HepG2 (cell line): ENCODE data around the gene SLC38A1. TPM values are rescaled to one million over a fixed set of nuclear protein-coding genes. Genes with fewer than 3 reads are reported as not detected.

Experiments
- ARNT2 ChIP-seq: sonication (generic); formaldehyde crosslinking; IDR thresholded peaks from 2 replicates; pipeline ENCODE4 v1.8.0; 2022; ENCODE audit warnings: mild to moderate bottlenecking, low read depth, missing genetic modification reagents, moderate library complexity
- CEBPG ChIP-seq: IDR thresholded peaks from 2 replicates; pipeline ENCODE4 v1.6.1; 2016
- FOXJ3 ChIP-seq: sonication (generic); formaldehyde crosslinking; IDR thresholded peaks from 2 replicates; pipeline ENCODE4 v1.4.0; 2020; ENCODE audit warnings: missing genetic modification reagents, mild to moderate bottlenecking, borderline replicate concordance
- GABPA ChIP-seq, 2 experiments: IDR thresholded peaks; 2 replicates each; pipeline ENCODE4 v1.6.1; 2011 to 2016; ENCODE audit warnings: low read depth in 2 of 2, low read length in 1 of 2, missing biosample characterization in 1 of 2, missing genetic modification characterization in 1 of 2
- HOXA7 ChIP-seq: sonication (generic); formaldehyde crosslinking; IDR thresholded peaks from 2 replicates; pipeline ENCODE4 v1.8.1; 2022; ENCODE audit warnings: mild to moderate bottlenecking, missing genetic modification reagents, moderate library complexity
- MEIS1 ChIP-seq: sonication (generic); formaldehyde crosslinking; IDR thresholded peaks from 2 replicates; pipeline ENCODE4 v1.9.0; 2021; ENCODE audit warnings: mild to moderate bottlenecking, missing genetic modification reagents, moderate library complexity, borderline replicate concordance
- SAFB2 ChIP-seq: sonication (generic); formaldehyde crosslinking; IDR thresholded peaks from 2 replicates; pipeline ENCODE4 v1.5.1; 2020; ENCODE audit warnings: missing genetic modification reagents, low read depth, mild to moderate bottlenecking, borderline replicate concordance
- SMARCE1 ChIP-seq: fragments of 450-650 bp; IDR thresholded peaks from 2 replicates; pipeline ENCODE4 v1.6.1; 2017; ENCODE audit warnings: borderline replicate concordance
- THAP9 ChIP-seq: sonication (generic); formaldehyde crosslinking; IDR thresholded peaks from 2 replicates; pipeline ENCODE4; 2020; ENCODE audit warnings: missing genetic modification reagents, mild to moderate bottlenecking, borderline replicate concordance
- ZFP36L1 ChIP-seq: sonication (generic); formaldehyde crosslinking; IDR thresholded peaks from 2 replicates; pipeline ENCODE4 v1.8.0; 2022; ENCODE audit warnings: mild to moderate bottlenecking, missing genetic modification reagents, moderate library complexity
- ZKSCAN8 ChIP-seq: IDR thresholded peaks from 2 replicates; pipeline ENCODE4 v1.6.1; 2016; ENCODE audit warnings: borderline replicate concordance, missing genetic modification reagents, missing compliant biosample characterization
- ZMAT5 ChIP-seq: sonication (generic); formaldehyde crosslinking; IDR thresholded peaks from 2 replicates; pipeline ENCODE4 v1.5.0; 2020; ENCODE audit warnings: mild to moderate bottlenecking, low read depth, missing genetic modification reagents, borderline replicate concordance
- ZNF180 ChIP-seq: sonication (generic); formaldehyde crosslinking; IDR thresholded peaks from 2 replicates; pipeline ENCODE4 v1.4.0; 2020; ENCODE audit warnings: low read depth, missing genetic modification reagents, borderline replicate concordance
- ZNF331 ChIP-seq: sonication (generic); formaldehyde crosslinking; IDR thresholded peaks from 2 replicates; pipeline ENCODE4 v1.4.0; 2020; ENCODE audit warnings: missing genetic modification reagents
- ZNF430 ChIP-seq: sonication (generic); formaldehyde crosslinking; IDR thresholded peaks from 2 replicates; pipeline ENCODE4 v1.9.0; 2021; ENCODE audit warnings: mild to moderate bottlenecking, missing genetic modification reagents
- ZNF446 ChIP-seq: sonication (generic); formaldehyde crosslinking; IDR thresholded peaks from 2 replicates; pipeline ENCODE4 v1.5.0; 2020; ENCODE audit warnings: mild to moderate bottlenecking, missing genetic modification reagents
- ZNF567 ChIP-seq: sonication (generic); formaldehyde crosslinking; IDR thresholded peaks from 2 replicates; pipeline ENCODE4 v1.8.1; 2023; ENCODE audit warnings: mild to moderate bottlenecking, missing genetic modification reagents, borderline replicate concordance
- ZNF619 ChIP-seq: sonication (generic); formaldehyde crosslinking; IDR thresholded peaks from 2 replicates; pipeline ENCODE4 v1.4.0; 2020; ENCODE audit warnings: mild to moderate bottlenecking, missing genetic modification reagents
- polyA plus RNA-seq, 8 experiments: library from polyadenylated mRNA; depleted of rRNA in 3 of 8; stranded (reverse) in 7 of 8; unstranded in 1 of 8; fragments of >200 nt; fragmentation: Illumina TruSeq in 4 of 8; extraction: Trizol in 4 of 8; gene quantifications; 2 replicates each; pipeline versions ENCODE4 v1.2.1 to v1.2.3, GENCODE V29; 2011 to 2016; ENCODE audit warnings: low read depth in 4 of 8, missing spikeins in 1 of 8, mixed read lengths in 1 of 8; ENCODE audit not compliant: insufficient read depth in 1 of 8
- total RNA-seq, 5 experiments: library from RNA; depleted of rRNA; stranded (reverse); fragments of >200 nt; fragmentation: Illumina TruSeq; extraction: Trizol; gene quantifications; 2 replicates each; pipeline ENCODE4 v1.2.3, GENCODE V29; 2016; ENCODE audit warnings: low read depth in 1 of 5
- TF ChIP-seq, protein P1 (sequence below): fragments of 450-650 bp; IDR thresholded peaks from 2 replicates; pipeline ENCODE4 v1.6.1; 2017; ENCODE audit warnings: mild to moderate bottlenecking
- TF ChIP-seq, protein P2 (sequence below), 2 experiments: sonication (generic) in 1 of 2; formaldehyde crosslinking in 1 of 2; IDR thresholded peaks; 2 replicates each; pipeline versions ENCODE4 v1.4.0 to v1.6.1; 2018 to 2020; ENCODE audit warnings: missing genetic modification reagents in 2 of 2, borderline replicate concordance in 1 of 2, low read depth in 1 of 2, mild to moderate bottlenecking in 1 of 2, missing biosample characterization in 1 of 2

Gene SLC38A1
- total and polyA plus RNA-seq, 2 of the 13 experiments (the other 11 are each of a cell fraction or from before 2014, with no cell fraction given) = 47.0 to 50.6 TPM

GRCh38 chr12:46268583-46269428, at the start of gene SLC38A1 (continued):
- TF ChIP-seq, protein P1, sequence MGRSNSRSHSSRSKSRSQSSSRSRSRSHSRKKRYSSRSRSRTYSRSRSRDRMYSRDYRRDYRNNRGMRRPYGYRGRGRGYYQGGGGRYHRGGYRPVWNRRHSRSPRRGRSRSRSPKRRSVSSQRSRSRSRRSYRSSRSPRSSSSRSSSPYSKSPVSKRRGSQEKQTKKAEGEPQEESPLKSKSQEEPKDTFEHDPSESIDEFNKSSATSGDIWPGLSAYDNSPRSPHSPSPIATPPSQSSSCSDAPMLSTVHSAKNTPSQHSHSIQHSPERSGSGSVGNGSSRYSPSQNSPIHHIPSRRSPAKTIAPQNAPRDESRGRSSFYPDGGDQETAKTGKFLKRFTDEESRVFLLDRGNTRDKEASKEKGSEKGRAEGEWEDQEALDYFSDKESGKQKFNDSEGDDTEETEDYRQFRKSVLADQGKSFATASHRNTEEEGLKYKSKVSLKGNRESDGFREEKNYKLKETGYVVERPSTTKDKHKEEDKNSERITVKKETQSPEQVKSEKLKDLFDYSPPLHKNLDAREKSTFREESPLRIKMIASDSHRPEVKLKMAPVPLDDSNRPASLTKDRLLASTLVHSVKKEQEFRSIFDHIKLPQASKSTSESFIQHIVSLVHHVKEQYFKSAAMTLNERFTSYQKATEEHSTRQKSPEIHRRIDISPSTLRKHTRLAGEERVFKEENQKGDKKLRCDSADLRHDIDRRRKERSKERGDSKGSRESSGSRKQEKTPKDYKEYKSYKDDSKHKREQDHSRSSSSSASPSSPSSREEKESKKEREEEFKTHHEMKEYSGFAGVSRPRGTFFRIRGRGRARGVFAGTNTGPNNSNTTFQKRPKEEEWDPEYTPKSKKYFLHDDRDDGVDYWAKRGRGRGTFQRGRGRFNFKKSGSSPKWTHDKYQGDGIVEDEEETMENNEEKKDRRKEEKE = no peak
- TF ChIP-seq ZNF180 = no peak
- peak; percentile 86 for TF ChIP-seq MEIS1
- no peak for TF ChIP-seq GABPA (IDR thresholded peaks at IDR 0.05; ENCODE audit: low read depth, low read length)
- TF ChIP-seq GABPA (CRISPR knock-in tag; IDR thresholded peaks at IDR 0.05; ENCODE audit: low read depth) = peak; percentile 59; the same call in 1 of the 2 replicates
- no peak for TF ChIP-seq FOXJ3 (CRISPR knock-in tag)
- peak; percentile 29; the same call in 1 of the 2 replicates for TF ChIP-seq ZNF331 (CRISPR knock-in tag)
- TF ChIP-seq, protein P2, sequence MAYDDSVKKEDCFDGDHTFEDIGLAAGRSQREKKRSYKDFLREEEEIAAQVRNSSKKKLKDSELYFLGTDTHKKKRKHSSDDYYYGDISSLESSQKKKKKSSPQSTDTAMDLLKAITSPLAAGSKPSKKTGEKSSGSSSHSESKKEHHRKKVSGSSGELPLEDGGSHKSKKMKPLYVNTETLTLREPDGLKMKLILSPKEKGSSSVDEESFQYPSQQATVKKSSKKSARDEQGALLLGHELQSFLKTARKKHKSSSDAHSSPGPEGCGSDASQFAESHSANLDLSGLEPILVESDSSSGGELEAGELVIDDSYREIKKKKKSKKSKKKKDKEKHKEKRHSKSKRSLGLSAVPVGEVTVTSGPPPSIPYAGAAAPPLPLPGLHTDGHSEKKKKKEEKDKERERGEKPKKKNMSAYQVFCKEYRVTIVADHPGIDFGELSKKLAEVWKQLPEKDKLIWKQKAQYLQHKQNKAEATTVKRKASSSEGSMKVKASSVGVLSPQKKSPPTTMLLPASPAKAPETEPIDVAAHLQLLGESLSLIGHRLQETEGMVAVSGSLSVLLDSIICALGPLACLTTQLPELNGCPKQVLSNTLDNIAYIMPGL (CRISPR knock-in tag; IDR thresholded peaks at IDR 0.05; ENCODE audit: borderline replicate concordance in 1 of 2, low read depth in 1 of 2) = peak; percentile 81 to 82
- TF ChIP-seq THAP9 (CRISPR knock-in tag) = peak; percentile 72
- no peak; the same call in 1 of the 2 replicates for TF ChIP-seq ZKSCAN8 (CRISPR knock-in tag)
- TF ChIP-seq SAFB2 (CRISPR knock-in tag) = peak; percentile 65; the same call in 1 of the 2 replicates
- 0 out of 2 replicates have a peak, but pooled peaks have one; percentile 80 for TF ChIP-seq ZNF446
- peak; percentile 93 for TF ChIP-seq CEBPG (CRISPR knock-in tag)
- TF ChIP-seq ARNT2 (CRISPR knock-in tag) = peak; percentile 96; the same call in 1 of the 2 replicates
- peak; percentile 96 for TF ChIP-seq ZNF430 (CRISPR knock-in tag)
- no peak for TF ChIP-seq SMARCE1
- TF ChIP-seq ZFP36L1 = no peak; the same call in 1 of the 2 replicates
- no peak for TF ChIP-seq ZNF567 (CRISPR knock-in tag)
- TF ChIP-seq ZNF619 (CRISPR knock-in tag) = no peak
- TF ChIP-seq ZMAT5 (CRISPR knock-in tag) = no peak; the same call in 1 of the 2 replicates
- TF ChIP-seq HOXA7 (CRISPR knock-in tag) = peak; percentile 80; the same call in 1 of the 2 replicates
